HepG2 (cell line): ENCODE data around the gene FDXACB1. TPM values are rescaled to one million over a fixed set of nuclear protein-coding genes. Genes with fewer than 3 reads are reported as not detected.

Source experiments
- ATAC-seq: fragments of 200-7000 bp; cut with Tn5 transposase; 3 replicates; pipeline ENCODE4 v1.9.1; 2020; ENCODE audit warnings: mild to moderate bottlenecking, moderate library complexity
- BruUV-seq: library from RNA; stranded (reverse); fragments of 400-500 nt; replicated peaks from 2 replicates; lab custom pipeline; 2021; lab: Mats Ljungman, UMichigan
- CTCF ChIA-PET: fragments of 300-600 bp; formaldehyde crosslinking; extraction: SDS; loops from one replicate; lab custom pipeline; 2021; ENCODE audit warnings: low total read pairs, inconsistent platforms, low intra/inter-chr PET ratio; lab: Yijun Ruan, JAX
- POLR2A ChIA-PET: fragments of 350-600 bp; sonication (Branson Sonifier 250); formaldehyde crosslinking; loops from one replicate; lab custom pipeline; 2020; ENCODE audit warnings: antibody characterized with exemption, inconsistent platforms; lab: Yijun Ruan, JAX
- DNase-seq: peaks from one replicate; pipeline ENCODE4 v3.0.0-alpha.2; 2015; ENCODE audit warnings: low spot score
- FAIRE-seq: peaks from 3 replicates; lab custom pipeline; 2011; peaks lifted over from hg19 to GRCh38; lab: Jason Lieb, UNC
- H2AFZ ChIP-seq: one replicate; pipeline ENCODE4 v1.6.1; 2011; ENCODE audit warnings: low read length, inconsistent platforms
- H3K27ac ChIP-seq: fragments of 300-600 bp; 3 replicates; pipeline ENCODE4 v1.8.0; 2011; ENCODE audit warnings: mixed run types, mild to moderate bottlenecking, mixed read lengths, low read length, inconsistent platforms; ENCODE audit not compliant: insufficient read depth; ENCODE audit errors: extremely low read length
- H3K27me3 ChIP-seq, 2 experiments: fragments of 200-600 bp in 1 of 2; 2 replicates in 1 of 2; 3 replicates in 1 of 2; pipeline versions ENCODE4 v1.6.0 to v1.8.0; 2011; ENCODE audit warnings: low read length in 2 of 2, mild to moderate bottlenecking in 2 of 2, moderate library complexity in 2 of 2, inconsistent platforms in 1 of 2; ENCODE audit not compliant: insufficient read depth in 2 of 2, control insufficient read depth in 1 of 2
- H3K36me3 ChIP-seq, 2 experiments: fragments of 200-600 bp in 1 of 2; replicated peaks in 1 of 2; 2 replicates in 1 of 2; 3 replicates in 1 of 2; pipeline versions ENCODE4 v1.5.1 to v1.8.0; 2011; ENCODE audit warnings: low read length in 2 of 2, inconsistent platforms in 1 of 2; ENCODE audit not compliant: insufficient read depth in 2 of 2, control insufficient read depth in 1 of 2
- H3K4me1 ChIP-seq: 2 replicates; pipeline ENCODE4 v1.5.1; 2012; ENCODE audit warnings: low read length, inconsistent platforms; ENCODE audit not compliant: insufficient read depth
- H3K4me2 ChIP-seq: 2 replicates; pipeline ENCODE4 v1.6.0; 2011; ENCODE audit warnings: low read depth, low read length, inconsistent platforms
- H3K4me3 ChIP-seq, 3 experiments: fragments of 200-600 bp in 1 of 3; sonication (generic), shearing (Covaris generic) in 1 of 3; replicated peaks in 1 of 3; 2 replicates each; pipeline ENCODE4 v1.5.1; 2011 to 2016; ENCODE audit warnings: low read length in 3 of 3, inconsistent platforms in 2 of 3, low read depth in 2 of 3, mild to moderate bottlenecking in 2 of 3, control low read depth in 1 of 3, mixed read lengths in 1 of 3; ENCODE audit not compliant: insufficient read depth in 1 of 3
- H3K79me2 ChIP-seq: one replicate; pipeline ENCODE4 v1.6.1; 2011; ENCODE audit warnings: low read length, inconsistent platforms; ENCODE audit not compliant: insufficient read depth
- H3K9ac ChIP-seq: 2 replicates; pipeline ENCODE4 v1.6.0; 2011; ENCODE audit warnings: mild to moderate bottlenecking, low read depth, low read length, inconsistent platforms; ENCODE audit not compliant: insufficient read depth
- H3K9me3 ChIP-seq: 2 replicates; pipeline ENCODE4 v1.5.1; 2012; ENCODE audit warnings: mild to moderate bottlenecking, low read length
- H4K20me1 ChIP-seq: 2 replicates; pipeline ENCODE4 v1.6.0; 2011; ENCODE audit warnings: inconsistent platforms, mild to moderate bottlenecking, low read length, moderate library complexity; ENCODE audit not compliant: insufficient read depth
- ATF1 ChIP-seq: IDR thresholded peaks from 2 replicates; pipeline ENCODE4 v1.6.1; 2016; ENCODE audit warnings: mild to moderate bottlenecking, control low read depth
- CREBL2 ChIP-seq: sonication (generic); formaldehyde crosslinking; IDR thresholded peaks from 2 replicates; pipeline ENCODE4 v1.8.1; 2023; ENCODE audit warnings: missing genetic modification reagents, mild to moderate bottlenecking, borderline replicate concordance
- ISX ChIP-seq: sonication (generic); formaldehyde crosslinking; conservative IDR thresholded peaks from 2 replicates; pipeline ENCODE4 v1.5.0; 2020; ENCODE audit warnings: missing genetic modification reagents
- NFYB ChIP-seq: sonication (generic); formaldehyde crosslinking; IDR thresholded peaks from 2 replicates; pipeline ENCODE4 v1.4.0; 2020; ENCODE audit warnings: missing genetic modification reagents
- PATZ1 ChIP-seq: sonication (generic); formaldehyde crosslinking; IDR thresholded peaks from 2 replicates; pipeline ENCODE4 v1.4.0; 2020; ENCODE audit warnings: missing genetic modification reagents
- TGIF2 ChIP-seq: IDR thresholded peaks from 2 replicates; pipeline ENCODE4 v1.6.1; 2016; ENCODE audit warnings: control low read depth, missing compliant biosample characterization
- WGBS: methylation state at CpG from one replicate; pipeline ENCODE4 v1.1.6; 2017; ENCODE audit warnings: low lambda C conversion rate; 5-methylcytosine and 5-hydroxymethylcytosine counted together
- in situ Hi-C: cut with HindIII; loops from 2 replicates; pipeline ENCODE4 v1.10.0; 2017; ENCODE audit warnings: low pct_unique_long_range_greater_than_20kb; ENCODE audit not compliant: extremely low pct_ligation_motif_present
- intact Hi-C: fragments of 100-400 bp; cut with micrococcal nuclease; formaldehyde crosslinking; loops from one replicate; pipeline ENCODE4 v1.10.0; 2022; ENCODE audit not compliant: unreplicated experiment
- polyA plus RNA-seq, 8 experiments: library from polyadenylated mRNA; depleted of rRNA in 3 of 8; stranded (reverse) in 7 of 8; unstranded in 1 of 8; fragments of >200 nt; fragmentation: Illumina TruSeq in 4 of 8; extraction: Trizol in 4 of 8; gene quantifications; 2 replicates each; pipeline versions ENCODE4 v1.2.1 to v1.2.3, GENCODE V29; 2011 to 2016; ENCODE audit warnings: low read depth in 4 of 8, missing spikeins in 1 of 8, mixed read lengths in 1 of 8; ENCODE audit not compliant: insufficient read depth in 1 of 8
- total RNA-seq, 5 experiments: library from RNA; depleted of rRNA; stranded (reverse); fragments of >200 nt; fragmentation: Illumina TruSeq; extraction: Trizol; gene quantifications; 2 replicates each; pipeline ENCODE4 v1.2.3, GENCODE V29; 2016; ENCODE audit warnings: low read depth in 1 of 5
- TF ChIP-seq, protein P1 (sequence below): sonication (generic); formaldehyde crosslinking; IDR thresholded peaks from 2 replicates; pipeline ENCODE4 v1.4.0; 2020; ENCODE audit warnings: missing genetic modification reagents, mild to moderate bottlenecking, borderline replicate concordance

Gene FDXACB1
- total and polyA plus RNA-seq, 2 of the 13 experiments (the other 11 are each of a cell fraction or from before 2014, with no cell fraction given) = 1.1 to 3.4 TPM

- TF ChIP-seq TGIF2 (CRISPR knock-in tag) = no peak
Observed at GRCh38 chr11:111910676-111911562, 32.0 kb upstream of the FDXACB1 start (continued).

GRCh38 chr11:111909378-111909777, 30.4 kb upstream of the FDXACB1 start:
- H3K79me2 ChIP-seq = no peaks in the 10 kb centered on the region
- intact Hi-C loops = no loop called here
- peaks cover 35% of the 10 kb centered on the region for H3K4me1 ChIP-seq
- no peaks in the 10 kb centered on the region for H3K9me3 ChIP-seq
- ChIA-PET POLR2A (no interaction called here), CTCF (no interaction called here)
- in situ Hi-C loops = no loop called here
- no peaks in the 10 kb centered on the region; a peak in 1 of 5 replicates for H3K27me3 ChIP-seq
- DNase-seq (no peak), FAIRE-seq (no peak), ATAC-seq (no peak)
- no peak overlapping the region for H3K4me2 ChIP-seq
- no peak overlapping the region for H3K27ac ChIP-seq
- H2AFZ ChIP-seq = no peak overlapping the region
- no peak overlapping the region for H3K4me3 ChIP-seq
- TF ChIP-seq, protein P1, sequence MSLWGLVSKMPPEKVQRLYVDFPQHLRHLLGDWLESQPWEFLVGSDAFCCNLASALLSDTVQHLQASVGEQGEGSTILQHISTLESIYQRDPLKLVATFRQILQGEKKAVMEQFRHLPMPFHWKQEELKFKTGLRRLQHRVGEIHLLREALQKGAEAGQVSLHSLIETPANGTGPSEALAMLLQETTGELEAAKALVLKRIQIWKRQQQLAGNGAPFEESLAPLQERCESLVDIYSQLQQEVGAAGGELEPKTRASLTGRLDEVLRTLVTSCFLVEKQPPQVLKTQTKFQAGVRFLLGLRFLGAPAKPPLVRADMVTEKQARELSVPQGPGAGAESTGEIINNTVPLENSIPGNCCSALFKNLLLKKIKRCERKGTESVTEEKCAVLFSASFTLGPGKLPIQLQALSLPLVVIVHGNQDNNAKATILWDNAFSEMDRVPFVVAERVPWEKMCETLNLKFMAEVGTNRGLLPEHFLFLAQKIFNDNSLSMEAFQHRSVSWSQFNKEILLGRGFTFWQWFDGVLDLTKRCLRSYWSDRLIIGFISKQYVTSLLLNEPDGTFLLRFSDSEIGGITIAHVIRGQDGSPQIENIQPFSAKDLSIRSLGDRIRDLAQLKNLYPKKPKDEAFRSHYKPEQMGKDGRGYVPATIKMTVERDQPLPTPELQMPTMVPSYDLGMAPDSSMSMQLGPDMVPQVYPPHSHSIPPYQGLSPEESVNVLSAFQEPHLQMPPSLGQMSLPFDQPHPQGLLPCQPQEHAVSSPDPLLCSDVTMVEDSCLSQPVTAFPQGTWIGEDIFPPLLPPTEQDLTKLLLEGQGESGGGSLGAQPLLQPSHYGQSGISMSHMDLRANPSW = no peak
- TF ChIP-seq ISX = no peak
- TF ChIP-seq CREBL2 (CRISPR knock-in tag) = no peak
- TF ChIP-seq ATF1 = no peak
- no peak for TF ChIP-seq PATZ1 (CRISPR knock-in tag)
- no peak for TF ChIP-seq NFYB (CRISPR knock-in tag)
- no peaks in the 10 kb centered on the region for H4K20me1 ChIP-seq
- no TSS peak for BruUV-seq
- H3K9ac ChIP-seq = no peak overlapping the region
- WGBS = 69% methylated on average over 5 of the region's 5 CpGs
- H3K36me3 ChIP-seq = no peaks in the 10 kb centered on the region
